Activated CD4-positive, alpha-beta T cell treated with anti-CD3 and anti-CD28 coated beads, Interleukin-2, amount 50 U/mL, for 48 hours (primary cell): ENCODE measurements around the gene GDAP2.
"Not testable (repeated sequence)": the region's sequence is repeated elsewhere in the genome, so short reads cannot be mapped to it uniquely, and the experiment has no call there.

Source experiments
- DNase-seq, 2 experiments: peaks; one replicate each; pipeline ENCODE4 v3.0.0-alpha.2; 2020

GDAP2 gene

DNA sequence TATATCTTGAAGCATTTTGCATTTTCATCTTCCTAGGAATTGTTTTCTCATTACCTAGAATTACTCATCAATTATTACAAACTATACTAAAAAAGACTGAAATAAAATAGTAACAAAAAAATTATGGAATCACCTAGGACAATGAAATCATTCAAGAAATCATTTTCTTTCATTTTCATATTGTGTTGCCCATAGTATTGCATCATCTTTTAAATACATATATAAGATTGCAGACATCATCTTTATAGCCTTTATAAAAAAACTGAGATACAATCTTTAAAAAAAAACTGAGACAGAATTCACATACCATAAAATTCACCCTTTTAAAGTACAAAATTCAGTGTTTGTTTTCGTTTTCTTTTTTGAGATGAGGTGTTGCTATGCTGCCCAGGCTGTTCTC, 29.6 kb downstream of the GDAP2 start:
- DNase-seq: no peak

DNA sequence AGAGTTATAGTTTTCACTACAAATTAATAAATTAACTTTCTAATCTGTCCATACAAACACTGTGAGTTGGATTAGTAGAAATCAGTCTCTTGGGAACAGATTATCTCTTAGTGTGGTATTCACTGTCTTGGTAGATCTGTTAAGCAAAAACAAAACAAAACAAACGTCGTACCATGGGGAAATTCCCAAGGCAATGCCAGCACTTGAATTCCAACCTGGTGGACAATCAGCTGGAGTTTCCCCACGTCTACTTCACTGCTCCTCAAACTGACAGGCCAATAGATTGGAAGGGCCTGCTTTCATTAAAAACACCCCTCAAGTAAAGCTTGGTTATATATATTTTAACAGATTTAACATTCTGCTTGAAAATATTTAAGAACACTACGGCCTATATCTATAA, 31.9 kb downstream of the GDAP2 start:
- DNase-seq: no peak

DNA sequence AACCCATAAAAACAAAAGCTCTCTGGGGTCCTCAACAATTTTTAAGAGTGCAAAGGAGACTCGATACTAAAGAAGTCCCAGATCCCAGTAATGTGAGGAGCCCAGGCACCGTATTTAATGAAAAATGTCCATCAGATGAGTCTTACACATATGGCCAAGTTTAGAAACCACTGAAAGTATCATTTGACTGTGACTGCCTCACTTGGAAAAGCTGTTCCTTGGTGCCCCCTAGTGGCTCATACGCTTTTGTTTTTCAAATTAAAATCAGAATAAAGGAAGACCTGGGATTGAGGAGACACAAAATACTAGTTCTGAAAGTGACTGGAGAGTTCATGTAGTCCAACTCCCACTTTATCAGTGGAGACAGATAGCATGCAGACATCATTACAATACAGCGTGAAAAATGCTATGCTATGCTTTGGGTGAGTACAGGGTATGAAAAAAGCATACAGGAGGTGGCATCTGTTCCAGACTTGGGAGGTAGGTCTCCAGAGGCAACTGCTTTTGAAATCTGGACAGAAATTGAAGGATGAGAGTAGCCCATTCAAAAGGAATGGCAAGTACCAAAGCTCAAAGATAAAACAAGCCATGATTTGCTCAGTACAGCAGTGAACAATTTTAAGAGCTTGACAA, 33.8 kb downstream of the GDAP2 start:
- DNase-seq: peak; percentile 64 to 76

DNA sequence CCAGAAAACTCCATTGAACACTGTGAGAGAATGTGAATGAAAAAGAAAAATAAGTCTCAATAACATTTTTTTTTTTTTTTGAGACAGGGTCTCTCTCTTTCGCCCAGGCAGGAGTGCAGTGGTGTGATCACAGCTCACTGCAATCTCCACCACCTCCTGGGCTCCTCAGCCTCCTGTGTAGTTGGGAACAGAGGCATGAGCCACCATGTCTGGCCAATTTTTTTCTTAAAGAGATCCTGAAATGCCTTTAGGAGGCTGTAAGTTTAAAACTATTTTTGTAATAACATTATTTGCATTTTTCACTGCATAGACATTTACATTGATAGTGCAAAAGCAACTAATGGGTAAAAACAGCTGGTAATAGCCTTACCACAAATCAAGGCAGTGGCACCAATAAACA, 35.3 kb downstream of the GDAP2 start:
- DNase-seq: no peak

DNA sequence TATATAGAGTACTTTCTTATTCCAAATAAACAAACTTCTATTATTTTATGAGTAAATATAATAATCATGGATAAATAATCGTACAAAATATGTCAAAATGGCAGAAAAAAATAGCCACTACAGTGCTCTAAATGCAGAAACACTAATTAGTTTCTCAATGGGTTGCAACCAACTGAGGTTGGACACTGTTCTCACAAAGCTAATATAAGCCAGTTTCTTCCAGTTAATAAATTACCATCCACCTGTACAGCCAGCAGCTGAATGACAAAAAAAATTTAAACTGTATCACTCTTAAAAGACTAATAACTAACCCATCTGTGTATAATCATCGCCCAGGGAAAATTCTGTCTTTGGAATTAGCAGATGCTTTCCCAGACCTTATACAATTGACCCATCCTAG, 36.9 kb downstream of the GDAP2 start:
- no peak for DNase-seq

DNA sequence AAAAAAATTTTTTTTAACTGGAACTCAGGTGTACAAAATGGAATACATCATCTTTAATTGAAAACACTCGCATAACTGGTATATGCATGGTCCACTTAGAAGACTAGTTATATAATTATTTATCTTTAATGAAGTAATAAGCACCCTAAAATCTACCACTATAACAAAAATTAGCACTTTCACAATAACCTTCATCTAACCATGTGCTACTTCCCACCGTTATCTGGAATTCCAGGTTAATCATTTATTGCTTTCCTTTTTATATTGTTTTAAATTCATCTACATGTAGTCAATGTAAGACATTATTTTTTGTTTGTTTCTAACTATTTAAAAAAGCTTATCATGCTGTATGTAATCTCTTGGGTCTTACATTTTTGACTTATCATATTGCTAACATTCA, 39.0 kb downstream of the GDAP2 start:
- DNase-seq: no peak

DNA sequence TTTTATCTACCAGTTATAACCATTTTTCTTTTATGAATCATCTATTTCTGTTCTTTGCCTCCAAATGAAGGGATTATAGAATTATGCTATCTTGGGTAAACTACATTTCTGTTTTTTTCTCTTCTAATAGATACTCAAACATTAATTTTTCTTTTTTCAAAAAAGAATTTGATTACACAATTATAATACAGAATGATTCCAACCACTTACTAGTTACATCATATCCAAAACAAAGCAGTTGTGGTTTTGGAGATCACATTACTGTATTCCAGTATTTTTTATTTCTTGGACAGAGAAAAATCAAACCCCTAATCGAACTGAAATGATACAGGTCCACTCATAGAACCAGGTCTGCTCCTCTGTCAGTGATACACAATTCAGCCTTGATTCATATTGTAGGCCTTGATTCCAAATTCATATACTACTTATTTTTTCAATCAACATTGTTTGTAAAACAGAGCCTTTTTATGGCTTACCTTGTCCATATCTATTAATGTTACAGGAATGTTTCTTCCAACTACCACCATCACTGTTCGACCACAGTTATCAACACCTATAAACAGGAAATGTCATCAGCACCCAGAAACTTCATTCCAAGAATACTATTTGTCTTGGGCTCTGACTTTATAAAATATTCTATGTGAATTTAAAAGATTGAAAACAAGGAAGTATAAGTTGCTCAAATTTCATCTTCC, 43.2 kb downstream of the GDAP2 start:
- no peak for DNase-seq

DNA sequence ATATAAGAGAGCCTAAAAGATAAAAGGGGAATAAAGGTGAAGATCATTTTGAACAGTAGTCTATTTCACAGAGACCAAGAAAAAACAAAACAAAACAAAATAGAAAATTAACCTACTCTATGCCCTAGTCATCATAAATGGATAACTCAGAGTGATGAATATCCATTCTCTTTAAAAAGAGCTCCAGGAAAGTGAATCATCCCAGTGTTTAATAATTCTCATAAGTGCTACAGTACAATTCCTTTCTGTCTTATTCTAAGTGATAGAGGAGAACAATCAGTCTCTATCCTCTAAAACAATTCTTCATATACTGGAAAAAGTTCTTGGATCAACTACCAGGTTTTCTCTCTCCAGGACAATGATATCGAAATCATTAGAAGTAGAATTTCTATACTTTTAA, 45.8 kb downstream of the GDAP2 start:
- DNase-seq: no peak

DNA sequence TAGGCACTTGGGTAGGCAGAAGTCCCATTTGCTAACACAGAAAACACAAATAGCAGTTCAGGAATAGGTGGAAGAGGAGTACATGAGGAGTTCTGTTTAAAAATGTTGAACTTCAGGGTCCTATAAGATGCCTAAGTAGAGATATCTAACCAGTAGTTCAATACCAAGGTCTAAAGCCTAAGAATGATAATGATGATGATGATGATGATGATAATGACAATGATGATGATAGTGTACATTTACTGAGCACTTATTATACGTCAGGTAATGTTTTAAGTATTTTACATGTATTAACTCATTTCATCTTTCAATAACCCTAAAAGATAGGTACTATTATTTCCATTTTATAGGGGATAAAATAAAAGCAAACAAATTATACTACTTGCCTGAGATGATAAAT, 50.1 kb downstream of the GDAP2 start:
- no peak for DNase-seq

DNA sequence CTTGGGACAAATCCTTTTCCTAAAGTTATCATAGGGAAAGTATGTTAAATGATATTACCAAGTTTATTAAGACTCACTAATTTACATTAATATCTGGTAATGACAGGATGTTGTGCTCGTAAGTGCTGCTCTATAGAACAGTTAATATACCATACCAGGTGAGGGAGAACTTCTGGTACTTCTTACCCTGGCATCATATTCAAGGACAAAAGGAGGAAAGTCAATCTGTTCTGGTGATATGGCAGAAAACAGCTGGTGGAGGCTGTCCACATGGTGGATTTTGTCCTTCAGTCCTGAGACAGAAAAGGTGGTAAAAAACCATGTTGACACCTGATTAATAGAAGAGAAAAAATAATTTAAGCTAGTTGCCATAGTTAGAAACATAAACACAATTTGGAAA, 51.6 kb downstream of the GDAP2 start:
- DNase-seq: no peak

DNA sequence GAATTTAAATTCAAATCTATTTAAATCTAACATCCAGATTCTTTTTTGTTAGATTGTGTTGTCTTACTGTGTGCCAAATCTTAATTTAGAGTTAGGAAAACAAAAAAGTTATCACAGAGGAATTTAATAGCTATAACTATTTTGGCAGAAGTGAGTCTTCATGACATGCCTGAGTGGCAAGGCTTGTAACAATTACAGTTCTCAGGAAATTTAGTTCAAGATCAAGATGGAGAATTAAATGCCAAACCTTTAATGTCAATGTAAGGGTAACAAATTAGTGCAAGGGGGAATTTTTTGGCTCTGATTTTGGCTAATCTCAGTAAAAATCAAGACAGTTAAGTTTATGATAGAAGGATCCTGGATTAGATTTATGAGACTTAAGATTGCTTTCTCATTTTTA, 58.4 kb downstream of the GDAP2 start:
- DNase-seq: no peak

DNA sequence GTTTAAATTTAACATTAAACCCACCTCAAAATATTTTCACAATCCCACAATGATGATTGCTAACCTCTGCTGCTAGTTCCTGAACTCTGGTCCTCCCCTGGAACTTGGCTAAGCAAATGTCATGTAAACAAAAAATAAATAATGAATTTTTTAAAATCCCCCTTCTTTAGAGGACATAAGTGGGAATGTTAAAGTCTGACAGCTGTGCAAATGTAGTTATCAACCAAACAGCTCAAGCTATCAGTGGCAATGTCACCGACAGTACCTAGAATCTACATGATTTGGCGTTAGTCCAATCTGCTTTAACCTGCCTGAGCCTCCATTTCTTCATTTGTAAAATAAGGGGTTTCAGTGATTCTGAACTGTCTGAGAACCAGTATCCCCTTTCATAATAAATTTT, 67.7 kb downstream of the GDAP2 start:
- no peak for DNase-seq

DNA sequence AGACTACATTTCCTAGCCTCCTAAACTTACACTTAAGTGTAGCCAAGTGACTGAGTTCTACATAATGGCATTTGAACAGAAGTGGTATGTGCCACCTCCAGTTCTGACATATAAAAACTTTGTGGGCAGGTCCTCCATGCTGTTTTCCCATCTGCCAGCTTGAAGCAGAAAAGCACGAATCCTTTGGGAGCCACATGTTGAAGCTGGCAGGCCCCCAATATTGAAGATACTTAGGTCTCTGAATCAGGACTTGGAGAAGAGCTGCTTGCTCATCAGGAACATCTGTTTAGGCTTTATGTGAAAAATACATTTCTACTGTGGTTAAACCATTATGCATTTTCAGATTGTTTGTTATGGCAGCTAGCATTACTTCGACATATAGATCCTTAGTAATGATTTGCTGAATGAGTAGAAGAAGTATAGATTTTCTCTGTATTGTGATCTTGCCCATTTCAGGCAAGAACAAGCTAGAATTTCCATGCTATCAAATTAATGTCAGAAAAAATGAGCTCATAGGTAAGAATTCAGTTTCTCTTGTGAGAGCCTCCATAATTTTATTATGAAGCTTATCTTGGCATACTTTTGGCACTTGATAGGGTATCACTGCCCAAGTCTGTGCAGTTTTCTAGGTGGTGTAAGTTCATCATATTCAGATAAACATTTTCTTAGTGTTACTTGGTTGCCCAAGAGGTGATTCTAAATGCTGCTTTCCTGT, 68.4 kb downstream of the GDAP2 start:
- DNase-seq: no peak

DNA sequence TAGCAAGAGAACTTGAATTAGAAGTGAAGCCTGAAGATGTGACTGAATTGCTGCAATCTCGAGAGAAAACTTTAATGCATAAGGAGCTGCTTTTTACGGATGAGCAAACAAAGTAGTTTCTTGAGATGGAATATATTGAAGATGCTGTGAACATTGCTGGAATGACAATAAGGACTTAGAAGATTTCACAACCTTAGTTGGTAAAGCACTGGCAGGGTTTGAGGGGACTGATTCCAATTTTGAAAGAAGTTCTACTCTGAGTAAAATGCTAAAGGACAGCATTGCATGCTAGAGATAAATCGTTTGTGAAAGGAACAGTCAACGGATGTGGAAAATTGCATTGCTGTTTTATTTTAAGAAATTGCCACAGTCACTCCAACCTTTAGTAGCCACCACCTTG, 69.5 kb downstream of the GDAP2 start:
- DNase-seq: no peak

DNA sequence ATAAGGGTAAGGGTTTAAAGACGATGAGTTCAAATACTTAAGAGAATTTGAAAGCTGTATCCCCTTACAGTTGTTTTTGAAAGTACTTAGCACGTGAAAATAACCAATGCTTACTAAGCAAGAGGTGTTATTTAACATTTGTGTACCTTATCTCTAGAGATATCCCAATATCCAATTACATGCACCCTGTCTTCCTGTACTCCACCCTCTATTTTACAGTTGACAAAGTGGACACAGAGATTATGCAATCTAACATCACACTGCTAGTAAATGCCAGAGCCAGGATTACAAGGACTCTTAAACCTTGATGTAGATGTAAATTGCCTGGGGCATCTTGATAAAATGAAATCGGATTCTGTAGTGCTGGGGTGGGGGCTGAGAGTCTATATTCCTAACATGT, 72.0 kb downstream of the GDAP2 start:
- DNase-seq: no peak

DNA sequence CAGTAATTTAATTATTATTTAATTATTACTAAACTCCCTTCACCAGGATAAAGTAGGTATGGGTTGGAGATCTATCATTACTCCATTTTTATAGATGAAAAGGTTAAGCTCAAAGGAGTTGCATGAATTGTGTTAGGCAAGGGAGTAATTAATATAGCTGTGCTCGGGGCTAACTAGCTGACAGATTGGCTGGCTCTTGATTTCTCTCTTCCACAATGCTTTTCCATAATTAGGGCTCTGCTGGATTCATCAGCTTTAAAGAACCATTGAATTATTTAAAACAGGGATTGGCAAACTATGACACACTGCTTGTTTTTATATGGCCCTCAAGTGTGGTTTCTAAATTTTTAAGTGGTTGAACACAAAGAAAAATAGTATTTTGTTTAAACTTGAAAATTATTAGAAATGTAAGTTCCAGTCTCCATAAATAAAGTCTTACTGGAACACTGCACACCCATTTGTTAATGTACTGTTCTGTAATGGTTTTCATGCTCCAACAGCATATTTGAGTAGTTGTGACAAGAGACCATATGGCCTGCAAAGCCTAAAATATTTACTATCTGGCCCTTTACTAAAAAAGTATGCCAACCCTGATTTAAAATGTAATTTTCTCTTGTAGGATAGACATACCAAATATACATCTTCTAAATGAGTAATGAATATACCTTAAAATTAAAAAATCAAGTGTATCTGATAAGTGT, 76.4 kb downstream of the GDAP2 start:
- DNase-seq: no peak

DNA sequence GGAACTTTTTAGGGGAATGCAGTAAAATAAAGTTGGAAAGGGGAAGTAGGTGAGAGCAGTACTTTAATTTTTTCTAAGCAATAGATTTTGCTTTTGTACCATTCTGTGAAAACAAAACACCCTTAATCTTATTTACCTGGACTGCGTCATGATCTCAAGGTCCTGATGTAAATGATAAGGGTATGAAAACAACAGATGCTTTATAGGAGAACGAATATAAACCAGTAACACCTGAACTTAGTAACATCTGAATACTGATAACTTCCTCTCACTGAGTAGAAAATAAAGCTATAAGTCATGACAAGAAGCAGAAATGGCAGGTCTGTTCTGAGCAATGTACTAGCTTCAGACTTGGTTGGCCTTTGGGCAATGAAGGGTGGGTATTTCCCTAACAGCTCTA, 77.7 kb downstream of the GDAP2 start:
- DNase-seq: no peak

DNA sequence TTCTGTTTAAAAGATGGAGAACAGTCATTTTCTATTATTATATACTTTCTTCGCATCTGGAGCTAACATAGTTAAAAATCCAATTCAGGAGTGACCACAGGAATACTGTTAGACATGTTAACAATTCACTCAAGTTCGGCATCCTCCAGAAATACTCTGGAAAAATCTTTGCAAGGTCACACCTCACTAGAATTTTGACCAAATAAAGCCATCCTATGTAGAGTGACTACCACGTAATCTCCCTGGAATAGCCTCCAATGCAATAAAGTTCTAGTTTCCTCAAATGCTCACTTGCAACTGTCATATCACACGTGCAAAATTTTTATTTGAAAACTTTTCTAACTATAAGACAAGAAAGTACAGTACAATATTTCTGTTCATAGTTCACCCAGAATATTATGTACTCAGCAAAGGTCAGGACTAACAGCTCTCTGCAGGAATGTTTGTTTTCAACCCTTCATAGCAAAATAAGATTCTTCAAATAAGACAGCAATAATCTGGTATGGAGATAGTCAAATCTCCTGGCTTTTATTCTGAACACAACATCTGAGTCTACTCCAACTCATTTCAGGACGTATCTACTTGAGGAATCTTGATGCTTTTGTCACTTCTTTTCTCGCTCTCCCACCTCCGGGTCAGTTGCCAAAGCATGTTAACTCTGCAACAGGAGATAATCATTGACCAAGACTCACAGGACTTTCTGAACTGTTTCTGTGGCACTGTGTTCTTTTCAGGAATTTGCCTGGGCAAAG, 82.6 kb downstream of the GDAP2 start:
- DNase-seq: no peak

DNA sequence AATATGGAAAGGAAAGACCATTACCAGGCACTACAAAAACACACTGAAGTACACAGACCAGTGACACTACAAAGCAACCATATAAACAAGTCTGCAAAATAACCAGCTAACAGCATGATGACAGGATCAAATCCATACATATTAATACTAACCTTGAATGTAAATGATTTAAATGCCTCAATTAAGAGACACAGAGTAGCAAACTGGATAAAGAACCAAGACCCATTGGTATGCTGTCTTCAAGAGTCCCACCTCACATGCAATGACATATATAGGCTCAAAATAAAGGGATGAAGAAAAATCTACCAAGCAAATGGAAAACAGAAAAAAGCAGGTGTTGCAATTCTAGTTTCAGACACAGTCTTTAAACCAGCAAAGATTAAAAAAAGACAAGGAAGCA, 84.9 kb downstream of the GDAP2 start:
- DNase-seq: not testable (repeated sequence)

DNA sequence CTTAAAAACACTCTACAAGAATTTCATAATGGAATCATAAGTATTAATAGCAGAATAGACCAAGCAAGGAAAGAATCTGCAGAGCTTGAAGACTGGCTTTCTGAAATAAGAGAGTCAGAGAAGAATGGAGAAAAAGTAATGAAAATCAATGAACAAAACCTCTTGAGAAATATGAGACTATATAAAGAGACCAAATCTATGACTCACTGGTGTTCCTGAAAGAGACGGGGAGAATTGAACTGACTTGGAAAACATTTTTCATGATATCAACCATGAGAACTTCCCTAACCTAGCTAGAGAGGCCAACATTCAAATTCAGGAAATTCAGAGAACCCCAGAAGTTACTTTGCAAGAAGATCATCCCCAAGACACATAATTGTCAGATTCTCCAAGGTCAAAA, 85.6 kb downstream of the GDAP2 start:
- DNase-seq: no peak

DNA sequence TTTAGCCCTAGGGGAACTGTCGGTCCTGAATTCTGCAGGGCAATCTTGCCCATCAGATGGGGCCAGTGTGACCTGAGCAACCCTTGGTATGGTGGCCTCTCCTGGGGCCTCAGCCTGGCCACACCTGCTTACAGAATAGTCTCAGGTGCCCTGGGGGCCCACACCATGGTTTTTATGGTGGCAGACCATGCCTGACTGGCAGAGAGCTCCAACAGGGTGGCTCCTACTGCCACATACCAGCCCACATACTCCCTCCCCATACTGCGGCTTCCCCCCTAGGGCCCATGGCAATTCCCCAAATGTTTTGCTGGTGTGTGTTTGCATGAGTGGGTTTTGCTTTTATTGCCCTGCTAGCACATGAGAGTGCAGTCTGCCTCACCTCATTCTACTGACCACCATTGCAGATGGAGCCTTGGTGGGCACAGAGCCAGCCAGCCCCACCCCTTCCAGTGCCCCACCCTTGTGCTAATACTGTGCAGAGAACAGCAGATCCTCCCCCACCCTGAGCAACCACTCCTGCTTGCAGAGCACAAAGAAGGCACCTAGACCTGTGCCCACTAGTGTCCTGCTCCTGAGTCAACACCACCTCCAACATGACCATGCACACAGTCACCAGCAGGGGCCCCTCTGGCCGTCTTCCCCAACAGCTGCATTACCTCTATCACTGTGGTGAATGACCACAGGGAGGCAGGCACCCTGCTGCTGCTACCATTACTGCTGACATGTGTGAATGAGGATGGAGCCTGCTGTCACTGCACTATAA, 86.8 kb downstream of the GDAP2 start:
- DNase-seq: no peak

DNA sequence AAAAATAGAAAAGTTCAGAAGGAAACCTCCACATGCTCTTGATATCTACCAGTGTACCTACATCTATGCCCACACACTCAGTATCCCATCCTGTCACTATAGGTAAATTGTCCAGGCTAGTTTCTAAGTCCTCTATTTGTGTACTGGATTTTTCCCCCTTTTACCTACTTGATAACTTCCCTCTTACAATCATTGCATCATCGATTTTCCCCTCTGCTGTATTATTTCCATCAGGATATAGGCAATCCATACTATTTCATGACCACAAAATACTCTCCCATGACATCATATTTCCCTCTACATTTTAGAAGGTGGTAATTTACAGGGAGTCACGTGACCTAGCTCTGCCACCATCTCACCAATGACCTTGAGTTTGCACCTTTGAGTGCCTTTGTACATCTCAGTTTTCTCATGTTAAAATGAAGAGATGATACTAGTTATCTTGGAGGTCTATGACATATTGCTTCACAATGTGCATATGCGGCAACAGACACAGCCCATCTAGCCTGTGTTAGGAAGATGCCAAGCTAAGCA, 88.2 kb downstream of the GDAP2 start:
- no peak for DNase-seq
